NCI-H187 (cell line): ENCODE data around the gene ZNF229.
A peak's percentile ranks its signal among the peaks of the same experiment; 100 is the strongest.
"Not testable (repeated sequence)": the region's sequence is repeated elsewhere in the genome, so short reads cannot be mapped to it uniquely, and the experiment has no call there.

Experiments used
- DNase-seq, 2 experiments: peaks; one replicate each; lab custom pipeline; 2025; lab: John Stamatoyannopoulos, UW

Gene ZNF229

GRCh38 chr19:44447916-44448674, at the start of gene ZNF229:
ZNF229 (minus strand) TSS chr19:44448472; CDS start chr19:44442847, 5,625 bp downstream.
- peak; percentile 41 to 61 for DNase-seq

- no peak for DNase-seq
Observed at GRCh38 chr19:44496711-44497110, 48.4 kb upstream of the ZNF229 start.

GRCh38 chr19:44476559-44477408, 28.5 kb upstream of the ZNF229 start:
- no peak for DNase-seq

- DNase-seq: not testable (repeated sequence)
Observed at GRCh38 chr19:44468730-44469129, 20.5 kb upstream of the ZNF229 start.

- not testable (repeated sequence) for DNase-seq
Observed at GRCh38 chr19:44462600-44463286, 14.5 kb upstream of the ZNF229 start.

GRCh38 chr19:44456016-44456415, 7.7 kb upstream of the ZNF229 start:
- DNase-seq: not testable (repeated sequence)

GRCh38 chr19:44455100-44455499, 6.8 kb upstream of the ZNF229 start:
- no peak for DNase-seq

- DNase-seq: no peak
Observed at GRCh38 chr19:44452367-44452766, 4.1 kb upstream of the ZNF229 start.

- DNase-seq: no peak
Observed at GRCh38 chr19:44451687-44452086, 3.4 kb upstream of the ZNF229 start.

GRCh38 chr19:44438441-44438840, 9.8 kb downstream of the ZNF229 start:
- DNase-seq: no peak

- DNase-seq: no peak
Observed at GRCh38 chr19:44435441-44435840, 12.8 kb downstream of the ZNF229 start.

GRCh38 chr19:44430956-44431355, 17.3 kb downstream of the ZNF229 start:
- DNase-seq: no peak

- DNase-seq: not testable (repeated sequence)
Observed at GRCh38 chr19:44415553-44415952, 32.7 kb downstream of the ZNF229 start.

- DNase-seq: no peak
Observed at GRCh38 chr19:44401139-44402115, 46.8 kb downstream of the ZNF229 start, which contains the start of gene ZNF285. ZNF285 (minus strand) TSS chr19:44401608; CDS start chr19:44397213, 4,395 bp downstream.

- not testable (repeated sequence) for DNase-seq
Observed at GRCh38 chr19:44389268-44389667, 59.0 kb downstream of the ZNF229 start.
